ENCODE data around the gene PARD3B. TPM values are rescaled to one million over a fixed set of nuclear protein-coding genes. Genes with fewer than 3 reads are reported as not detected.
"Not testable (repeated sequence)": the region's sequence is repeated elsewhere in the genome, so short reads cannot be mapped to it uniquely, and the experiment has no call there.

The PARD3B gene
- total RNA-seq, 1 donor from 2014 or later = 10.3 TPM

DNA sequence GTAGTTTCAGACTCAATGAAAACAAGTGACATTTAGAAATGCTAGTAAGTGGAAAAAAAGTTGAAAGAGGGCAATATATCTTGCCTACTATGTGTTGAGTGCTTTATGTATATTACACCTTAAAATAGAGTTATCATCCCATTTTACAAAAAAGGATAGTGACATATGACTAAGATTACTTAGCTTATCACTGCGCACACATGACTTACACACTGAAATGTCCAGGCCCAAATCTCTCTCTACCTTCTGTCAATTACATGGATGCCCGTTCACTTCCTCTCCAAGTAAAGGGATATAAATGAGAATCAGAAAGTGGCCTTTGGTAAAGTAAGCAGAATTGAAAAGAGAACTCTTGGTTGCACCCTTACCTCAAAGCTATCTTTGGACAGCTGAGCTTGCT is 3.6 kb upstream of the PARD3B start:
- DNase-seq (ENCODE audit: extremely low read depth, low read depth, low spot score) = no peak

DNA sequence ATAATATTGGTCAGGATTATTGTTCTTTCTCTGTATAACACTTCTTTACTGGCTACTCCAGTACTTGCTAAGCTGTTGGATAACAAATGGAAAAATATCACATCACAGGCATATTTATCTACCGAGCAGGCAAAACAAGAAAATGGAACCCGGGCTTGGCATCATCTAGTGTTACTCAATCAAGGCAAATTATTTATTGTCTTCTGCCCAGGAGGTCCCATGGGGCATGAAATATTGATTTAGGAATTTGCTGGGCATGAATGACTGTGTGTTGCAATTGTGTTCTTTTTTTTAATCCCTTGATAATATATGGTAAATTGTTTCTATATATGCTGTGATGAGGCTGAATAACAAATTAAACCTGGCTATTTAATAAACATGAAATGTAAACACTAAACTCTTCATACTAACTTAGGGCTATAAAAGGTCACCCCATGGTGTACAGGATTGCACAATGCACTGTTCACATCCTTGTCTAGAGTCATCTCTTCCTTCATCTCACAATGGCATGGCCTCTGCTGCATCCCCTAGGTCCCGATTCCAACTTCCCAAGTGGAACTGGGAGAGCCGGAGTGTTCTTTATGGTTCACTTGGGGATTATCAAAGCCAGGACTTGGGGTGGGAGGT is 2.2 kb upstream of the PARD3B start:
- DNase-seq (ENCODE audit: extremely low read depth, low read depth, low spot score) = no peak

DNA sequence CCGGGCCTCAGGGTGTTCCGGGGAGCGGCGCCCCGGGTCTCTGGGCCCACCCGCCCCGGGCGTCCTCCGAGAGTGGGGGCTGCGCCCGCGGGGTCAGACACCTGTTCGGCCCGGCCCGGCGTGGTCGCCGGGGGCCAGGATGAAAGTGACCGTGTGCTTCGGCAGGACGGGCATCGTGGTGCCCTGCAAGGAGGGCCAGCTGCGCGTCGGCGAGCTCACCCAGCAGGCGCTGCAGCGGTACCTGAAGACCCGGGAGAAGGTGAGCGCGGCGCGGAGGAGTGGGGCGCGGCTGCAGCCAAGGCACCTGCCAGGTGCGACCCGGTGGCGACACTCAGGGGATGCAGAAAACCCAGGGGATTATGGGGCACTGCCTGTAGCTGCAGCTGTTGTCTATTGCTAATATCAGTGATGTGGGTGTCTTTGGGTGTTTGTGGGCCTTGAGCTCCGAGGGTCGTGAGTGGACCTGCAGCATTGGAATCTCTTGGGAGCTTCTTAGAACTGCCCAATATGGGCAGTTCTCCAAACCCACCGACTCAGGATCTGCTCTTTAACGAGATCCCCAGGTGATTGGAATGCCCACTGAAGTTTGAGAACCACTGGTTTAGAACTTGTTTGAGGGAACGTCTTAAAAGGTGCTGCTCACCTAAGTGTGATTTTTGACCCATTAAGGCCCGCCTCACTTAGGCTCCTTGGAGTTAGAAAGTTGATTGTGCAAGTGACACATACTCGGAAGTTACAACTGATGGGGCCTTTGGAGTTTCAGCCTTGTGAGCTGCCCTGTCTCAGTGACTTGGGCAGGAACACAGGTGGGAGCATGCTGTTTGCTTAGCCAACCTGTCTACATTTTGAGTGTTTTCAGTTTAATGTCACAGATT is 823 bp downstream of the PARD3B start:
- DNase-seq (ENCODE audit: extremely low read depth, low read depth, low spot score) = no peak

DNA sequence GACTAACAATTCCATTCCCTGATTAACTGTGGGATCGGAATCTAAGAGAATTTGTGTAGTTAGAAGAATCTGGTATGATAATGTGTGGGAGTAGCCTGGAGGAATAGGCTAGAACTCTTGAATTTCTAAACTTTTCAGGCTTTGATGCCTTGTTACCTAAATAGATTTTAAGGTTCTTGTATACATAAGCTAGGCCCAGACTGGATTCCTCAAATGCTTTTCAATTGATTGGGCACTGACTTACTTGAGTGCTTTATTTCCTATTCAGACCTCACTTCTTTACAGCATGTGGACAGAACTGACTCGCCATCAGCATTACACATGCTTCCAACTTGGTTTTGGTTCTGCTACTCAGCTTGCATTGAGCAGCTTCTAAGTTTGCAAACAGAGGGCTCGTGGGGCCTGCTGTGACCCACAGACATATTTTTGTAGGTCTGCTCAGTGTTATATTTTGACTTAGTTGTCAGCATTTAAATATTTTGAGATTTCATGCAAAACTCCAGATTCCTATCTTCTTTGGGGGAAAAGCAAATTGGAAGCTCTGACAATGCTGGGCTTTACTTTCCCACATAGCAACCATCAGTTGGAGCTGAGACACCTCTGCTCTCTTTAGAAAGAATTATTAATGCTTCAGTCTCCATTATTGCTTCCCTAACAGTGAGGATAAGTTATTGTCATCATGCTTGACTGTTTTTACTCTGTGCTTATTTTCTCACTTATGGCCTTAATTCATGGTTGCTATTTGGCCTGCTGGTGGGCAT is 5.7 kb downstream of the PARD3B start:
- no peak for DNase-seq (ENCODE audit: extremely low read depth, low read depth, low spot score)

DNA sequence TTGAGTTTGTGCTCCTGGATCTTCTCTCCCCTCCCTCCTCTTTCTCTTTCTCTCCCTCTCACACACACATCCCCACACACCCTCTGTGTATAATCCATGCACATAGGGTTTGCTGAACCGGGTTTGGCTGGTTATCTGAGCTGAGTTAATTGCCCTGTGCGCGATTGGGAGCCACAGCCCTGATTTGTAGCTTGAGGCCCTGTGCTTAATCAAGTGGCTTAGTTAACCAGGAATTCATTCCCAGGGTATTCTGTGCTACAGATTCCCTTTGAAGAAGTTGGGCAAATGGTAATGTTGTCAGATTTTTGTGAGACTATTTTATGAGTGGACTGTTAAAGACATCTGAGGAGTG is 6.2 kb downstream of the PARD3B start:
- DNase-seq (ENCODE audit: extremely low read depth, low read depth, low spot score) = no peak

DNA sequence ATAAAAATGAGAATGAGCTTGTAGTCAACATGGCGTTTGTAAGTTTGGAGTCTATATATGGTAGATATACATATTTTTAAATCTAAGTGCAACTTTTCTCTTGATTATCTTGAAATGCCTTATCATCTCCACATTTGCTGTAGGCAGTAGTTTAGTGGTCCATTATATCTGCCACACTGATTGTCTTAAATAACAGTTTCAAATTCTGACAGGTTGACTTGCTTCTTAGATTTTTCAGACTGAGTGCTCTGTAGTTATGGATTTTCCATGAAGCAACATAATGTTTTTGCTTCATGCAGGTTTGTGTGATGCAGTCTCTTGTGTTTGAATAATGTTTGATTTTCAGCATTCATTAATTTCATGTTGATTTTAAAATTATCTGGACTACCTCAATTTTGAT is 12.3 kb downstream of the PARD3B start:
- no peak for DNase-seq (ENCODE audit: extremely low read depth, low read depth, low spot score)

DNA sequence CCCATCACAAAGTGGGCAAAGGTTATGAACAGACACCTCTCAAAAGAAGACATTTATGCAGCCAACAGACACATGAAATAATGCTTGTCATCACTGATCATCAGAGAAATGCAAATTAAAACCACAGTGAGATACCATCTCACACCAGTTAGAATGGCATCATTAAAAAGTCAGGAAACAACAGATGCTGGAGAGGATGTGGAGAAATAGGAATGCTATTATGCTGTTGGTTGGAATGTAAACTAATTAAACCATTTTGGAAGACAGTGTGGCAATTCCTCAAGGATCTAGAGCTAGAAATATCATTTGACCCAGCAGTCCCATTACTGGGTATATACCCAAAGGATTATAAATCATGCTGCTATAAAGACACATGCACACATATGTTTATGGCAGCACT is 14.1 kb downstream of the PARD3B start:
- not testable (repeated sequence) for DNase-seq (ENCODE audit: extremely low read depth, low read depth, low spot score)

DNA sequence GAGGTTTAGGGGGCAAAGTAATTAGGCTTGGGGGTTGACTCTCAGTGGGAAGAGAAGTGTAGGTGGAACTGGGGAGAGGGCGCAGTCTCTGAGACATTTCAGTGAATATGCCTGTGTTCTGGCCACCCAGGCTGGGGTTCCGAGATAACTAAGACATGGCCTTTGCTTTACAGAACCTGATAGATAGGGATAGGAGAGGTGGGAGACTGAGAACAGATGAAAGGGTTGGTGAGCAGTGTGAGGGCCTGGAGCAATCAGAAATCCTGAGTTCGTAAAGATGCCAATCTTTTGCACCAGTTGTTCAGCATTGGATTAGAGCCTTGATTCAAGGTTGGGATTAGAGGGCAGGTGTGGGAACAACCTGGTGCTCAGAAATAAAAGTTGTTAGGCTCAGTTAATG is 15.6 kb downstream of the PARD3B start:
- DNase-seq (ENCODE audit: extremely low read depth, low read depth, low spot score) = no peak

DNA sequence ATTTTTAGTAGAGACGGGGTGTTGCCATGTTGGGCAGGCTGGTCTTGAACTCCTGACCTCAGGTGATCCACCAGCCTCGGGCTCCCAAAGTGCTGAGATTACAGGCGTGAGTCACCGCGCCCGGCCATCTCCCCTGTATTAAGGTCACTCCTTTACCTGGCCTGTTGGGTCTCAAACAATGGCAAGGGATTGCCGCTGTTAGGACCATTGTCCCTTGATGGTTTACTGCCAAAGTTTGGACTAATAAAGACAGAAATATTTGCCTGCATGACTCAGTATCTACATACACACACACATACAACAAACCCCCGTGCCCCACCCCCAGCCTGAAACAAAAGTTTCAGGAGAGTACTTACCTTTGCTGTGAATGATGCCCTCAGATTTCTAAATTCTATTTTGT is 16.5 kb downstream of the PARD3B start:
- no peak for DNase-seq (ENCODE audit: extremely low read depth, low read depth, low spot score)

DNA sequence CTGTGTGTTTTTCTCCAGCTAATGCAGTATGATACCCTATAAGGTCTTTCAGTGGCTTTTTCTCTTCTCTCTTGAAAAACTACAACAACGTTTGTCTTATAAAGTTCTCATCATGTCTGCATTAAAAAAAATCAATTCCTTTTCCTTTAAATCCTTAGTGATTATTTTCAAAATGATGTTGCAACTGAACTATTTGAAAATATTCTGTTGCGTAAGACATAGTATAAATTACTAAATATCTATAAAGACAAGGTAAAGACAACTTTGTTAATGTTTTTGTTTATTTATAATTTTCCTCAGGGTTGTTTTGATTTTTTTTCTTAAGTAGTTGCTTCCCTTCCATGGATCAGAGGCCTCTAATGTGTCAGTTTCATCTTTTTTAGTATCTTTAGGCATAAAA is 21.2 kb downstream of the PARD3B start:
- no peak for DNase-seq (ENCODE audit: extremely low read depth, low read depth, low spot score)

DNA sequence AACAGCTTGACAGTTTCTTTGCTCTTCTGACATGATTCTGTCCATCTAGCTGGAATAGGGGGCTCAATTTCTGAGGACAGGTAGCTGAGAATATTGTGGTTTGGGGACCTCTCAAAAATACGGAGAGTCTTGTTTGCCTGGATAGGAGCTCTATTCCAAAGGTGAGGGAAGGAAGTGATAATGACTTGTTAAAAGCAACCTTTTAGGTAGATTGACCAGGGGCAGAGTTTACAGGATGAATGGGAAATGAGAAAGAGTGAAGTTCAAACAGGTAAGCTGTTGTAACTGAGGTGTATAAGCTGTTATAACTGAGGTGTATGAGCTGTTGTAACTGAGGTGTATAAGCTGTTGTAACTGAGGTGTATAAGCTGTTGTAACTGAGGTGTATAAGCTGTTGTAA is 25.1 kb downstream of the PARD3B start:
- DNase-seq (ENCODE audit: extremely low read depth, low read depth, low spot score) = no peak

DNA sequence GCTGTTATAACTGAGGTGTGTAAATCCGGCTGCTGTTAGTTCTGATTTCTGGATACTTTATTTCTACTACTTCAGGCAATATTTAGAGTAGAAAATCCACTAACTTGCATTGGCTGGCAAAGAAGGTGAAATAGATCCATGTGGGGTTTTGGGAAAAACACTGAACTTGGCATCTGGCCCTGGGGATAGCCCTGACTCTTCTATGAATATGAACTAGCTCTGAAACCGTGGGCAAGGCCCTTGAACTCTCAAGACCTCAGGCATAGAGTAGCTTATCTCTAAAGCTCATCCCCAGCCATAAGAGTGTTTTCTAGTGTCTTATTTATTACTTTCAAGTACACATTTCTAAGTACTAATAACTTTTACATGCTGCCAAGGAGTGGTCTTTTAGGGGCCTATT is 25.8 kb downstream of the PARD3B start:
- DNase-seq (ENCODE audit: extremely low read depth, low read depth, low spot score) = no peak

DNA sequence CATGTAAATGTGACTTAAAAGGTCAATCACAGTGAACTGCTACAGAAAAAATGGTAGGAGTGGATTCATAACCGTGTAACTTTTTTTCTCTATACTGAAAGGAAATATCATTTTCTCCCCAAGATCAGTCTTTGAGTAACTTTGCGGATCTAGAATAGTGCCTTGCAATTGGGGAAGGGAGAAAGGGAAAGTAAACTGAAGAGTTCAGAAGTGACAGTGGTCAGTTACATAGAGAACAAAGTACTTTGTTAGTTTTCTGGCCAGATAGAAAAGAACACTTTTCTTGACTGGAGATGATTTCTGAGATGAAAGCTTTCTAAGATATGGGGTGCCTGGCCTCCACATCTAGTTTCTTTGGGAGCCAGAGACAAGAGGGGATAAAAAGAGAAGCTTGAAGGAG is 26.6 kb downstream of the PARD3B start:
- DNase-seq (ENCODE audit: extremely low read depth, low read depth, low spot score) = no peak

DNA sequence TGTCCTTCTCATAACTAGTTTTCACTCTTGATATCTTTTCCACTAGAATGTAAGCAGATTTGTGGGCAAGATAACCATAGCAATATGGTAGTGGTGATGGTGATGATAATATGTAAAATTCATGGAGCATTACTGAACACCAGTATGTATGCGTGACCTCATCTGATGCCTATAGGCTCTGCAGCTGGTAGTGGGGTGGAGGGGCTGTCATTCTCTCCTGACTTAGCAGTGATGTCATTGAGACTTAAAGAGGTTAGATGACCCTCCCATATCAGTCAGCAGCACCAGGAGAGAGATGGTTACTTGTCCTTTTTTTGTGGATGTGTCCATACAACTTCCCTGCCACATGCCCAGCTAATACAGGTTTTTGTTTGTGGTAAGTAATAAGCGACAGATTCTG is 27.9 kb downstream of the PARD3B start:
- no peak for DNase-seq (ENCODE audit: extremely low read depth, low read depth, low spot score)

DNA sequence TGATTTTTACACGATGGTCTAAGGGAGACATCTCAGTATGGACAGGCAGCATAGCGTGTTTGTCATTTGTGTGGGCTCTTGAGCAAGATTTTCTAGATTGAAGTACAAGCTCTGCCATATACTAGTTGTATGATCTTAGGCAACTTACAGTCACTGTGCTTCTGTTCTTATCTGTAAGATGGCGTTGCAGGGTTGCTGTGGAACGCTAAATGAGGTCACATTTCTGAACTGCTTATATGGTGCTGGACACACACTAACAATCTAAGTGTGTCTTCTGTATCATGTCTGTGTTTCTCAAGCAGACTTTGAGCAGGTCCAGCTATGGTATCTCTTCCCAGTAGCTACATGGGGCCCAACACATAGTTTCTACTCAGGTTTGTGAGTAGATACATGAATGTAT is 29.2 kb downstream of the PARD3B start:
- DNase-seq (ENCODE audit: extremely low read depth, low read depth, low spot score) = no peak

DNA sequence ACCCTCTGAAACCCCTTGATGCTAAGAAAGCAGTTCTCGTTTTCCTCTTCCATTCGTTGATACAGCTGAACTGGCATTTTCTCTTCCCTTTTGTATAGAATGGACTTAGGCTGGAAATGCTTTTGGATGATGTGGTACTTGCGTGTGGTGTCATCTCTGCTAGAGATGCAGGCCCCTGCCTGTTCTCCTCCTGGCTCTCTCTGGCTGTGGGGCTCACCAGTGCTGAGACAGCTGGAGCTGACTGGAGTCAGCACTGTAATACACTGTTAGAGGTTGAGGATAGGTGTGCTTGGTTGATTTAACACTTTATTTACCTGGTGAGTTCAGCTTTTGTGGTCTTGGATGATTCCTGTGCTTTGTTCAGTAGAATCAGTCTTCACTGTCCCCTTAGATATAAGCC is 30.2 kb downstream of the PARD3B start:
- no peak for DNase-seq (ENCODE audit: extremely low read depth, low read depth, low spot score)

DNA sequence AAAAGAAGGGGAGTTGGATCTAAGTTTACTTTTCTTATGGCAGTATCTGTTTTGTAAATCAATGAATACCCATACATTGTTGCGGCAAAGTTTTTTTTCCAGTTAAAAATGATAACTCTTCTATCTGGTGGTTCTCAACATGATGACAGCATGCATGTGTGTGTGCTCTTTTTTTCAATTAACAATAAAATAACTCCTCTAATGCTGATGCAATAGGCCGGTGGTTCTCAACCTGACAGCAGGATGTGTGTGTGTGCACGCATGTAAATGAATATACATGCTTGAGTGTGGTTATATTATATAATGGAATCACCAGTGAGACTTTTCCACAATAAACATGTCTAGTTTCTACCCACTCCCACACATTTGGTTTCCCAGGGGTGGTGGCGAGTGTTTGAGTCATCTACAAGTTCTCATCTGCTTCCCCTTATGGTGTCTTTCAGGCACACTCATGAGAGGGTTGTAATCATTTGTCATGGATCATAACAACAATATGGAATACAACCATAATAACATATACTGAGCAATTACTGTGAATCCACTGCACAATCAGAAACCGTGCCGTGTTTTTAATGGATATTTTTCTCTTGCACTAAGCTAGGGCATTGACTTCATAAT is 31.2 kb downstream of the PARD3B start:
- DNase-seq (ENCODE audit: extremely low read depth, low read depth, low spot score) = no peak

DNA sequence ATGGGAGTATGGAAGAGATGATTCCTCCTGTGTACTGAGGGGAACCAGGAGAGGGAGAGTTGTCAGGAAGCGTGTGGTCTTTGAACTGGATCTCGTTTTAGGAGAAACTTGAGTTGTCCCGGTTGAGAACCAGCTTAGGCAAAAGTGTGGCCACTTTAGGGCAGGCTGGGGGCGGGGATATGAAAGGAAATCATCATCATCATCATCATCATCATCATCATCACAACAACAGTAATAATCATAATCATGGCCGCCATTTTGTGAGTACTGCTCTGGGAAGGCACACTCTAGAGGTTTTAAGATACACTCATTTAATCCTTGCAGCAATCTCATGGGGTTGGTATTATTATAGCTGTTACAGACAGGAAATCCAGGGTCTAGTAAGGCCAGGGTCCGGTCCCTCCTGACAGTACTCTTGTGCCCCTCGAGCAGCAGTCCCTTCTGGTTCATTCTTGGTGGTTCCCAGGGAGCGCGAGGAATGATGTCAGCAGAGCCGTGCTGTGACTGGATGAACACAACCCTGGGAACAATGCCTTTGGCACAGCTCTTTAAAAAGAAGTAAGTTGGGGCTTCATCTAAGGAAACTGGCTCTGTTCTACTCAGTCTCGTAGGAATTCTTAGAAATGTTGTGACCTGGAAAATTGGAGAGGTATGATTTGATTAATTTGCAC is 33.8 kb downstream of the PARD3B start:
- no peak for DNase-seq (ENCODE audit: extremely low read depth, low read depth, low spot score)

DNA sequence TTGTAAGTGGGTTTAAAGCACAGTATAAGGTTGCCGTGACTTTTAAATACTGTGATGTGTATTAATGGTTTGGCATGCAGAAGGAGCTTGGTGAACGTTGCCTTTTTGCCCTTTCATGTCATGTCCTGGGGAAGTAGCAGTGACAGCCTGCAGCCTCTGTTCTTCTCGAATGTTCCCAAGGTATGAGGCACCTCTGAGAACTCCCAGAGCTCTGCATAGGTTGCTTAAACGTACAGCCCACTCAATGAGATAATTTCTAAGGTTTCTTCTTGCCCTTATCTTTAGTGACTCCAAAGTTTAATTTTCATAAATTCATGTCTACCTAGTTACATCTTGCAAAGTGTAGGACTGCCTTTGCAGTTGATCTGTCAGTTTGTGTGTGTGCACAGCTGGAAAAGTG is 36.7 kb downstream of the PARD3B start:
- no peak for DNase-seq (ENCODE audit: extremely low read depth, low read depth, low spot score)

DNA sequence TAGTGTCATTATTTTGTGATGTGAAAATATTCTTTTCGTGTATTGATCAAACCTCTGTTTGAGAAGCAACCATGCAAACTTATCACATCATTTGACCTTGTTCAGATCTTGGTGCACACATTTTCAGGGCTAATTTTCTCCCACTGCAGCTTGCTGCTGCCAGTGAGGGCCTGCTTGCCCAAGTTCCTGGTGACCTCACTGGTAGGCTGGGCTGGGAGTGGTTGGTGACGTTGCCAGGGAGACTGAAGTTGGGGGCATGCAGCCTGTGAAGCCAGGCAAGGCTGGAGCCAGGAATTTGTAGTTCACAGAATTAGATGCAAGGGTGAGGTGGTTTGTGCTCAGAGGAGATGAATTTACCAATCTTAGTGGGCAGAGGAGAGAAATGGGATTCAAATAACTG is 38.5 kb downstream of the PARD3B start:
- no peak for DNase-seq (ENCODE audit: extremely low read depth, low read depth, low spot score)

DNA sequence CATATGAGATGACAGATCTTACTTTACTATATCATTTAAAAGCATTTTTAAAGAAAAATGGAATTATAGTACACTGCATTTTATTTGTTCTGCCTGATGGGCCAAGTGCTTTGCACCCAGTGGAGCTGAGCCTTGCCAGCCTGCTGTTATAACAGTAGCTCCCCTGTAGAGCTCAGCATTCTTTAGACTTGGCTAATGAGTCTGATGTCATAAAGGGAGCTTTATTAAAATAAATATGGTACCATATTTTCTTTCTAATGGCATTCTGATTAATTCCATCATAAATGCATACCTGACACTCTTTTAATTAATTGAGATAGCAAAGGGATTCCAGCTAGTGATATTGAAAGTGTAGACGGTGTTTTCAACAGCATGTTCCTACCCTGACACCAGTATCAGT is 40.7 kb downstream of the PARD3B start:
- DNase-seq (ENCODE audit: extremely low read depth, low read depth, low spot score) = no peak

Data from glomerular endothelial cell (primary cell).